IMR-90 (cell line): ENCODE data around the gene CA12.

Experiments used
- BHLHE40 ChIP-seq: fragments of 150-350 bp; IDR thresholded peaks from 2 replicates; pipeline ENCODE4 v1.6.1; 2016; ENCODE audit warnings: mild to moderate bottlenecking, low read depth, low read length
- CEBPB ChIP-seq: IDR thresholded peaks from 2 replicates; pipeline ENCODE4 v1.6.1; 2012; ENCODE audit warnings: low read depth, low read length, improper control_type of control experiment
- CHD1 ChIP-seq: IDR thresholded peaks from 2 replicates; pipeline ENCODE4 v1.6.1; 2012; ENCODE audit warnings: low read depth, low read length, improper control_type of control experiment
- CTCF ChIP-seq: conservative IDR thresholded peaks from 2 replicates; pipeline ENCODE4 v1.5.1; 2012; ENCODE audit warnings: mild to moderate bottlenecking, low read depth, low read length, improper control_type of control experiment
- FOS ChIP-seq: fragments of 150-350 bp; IDR thresholded peaks from 2 replicates; pipeline ENCODE4 v1.6.1; 2016; ENCODE audit warnings: low read depth, low read length
- MAZ ChIP-seq: IDR thresholded peaks from 2 replicates; pipeline ENCODE4 v1.6.1; 2012; ENCODE audit warnings: low read depth, mild to moderate bottlenecking, low read length, improper control_type of control experiment, moderate library complexity, borderline replicate concordance
- MXI1 ChIP-seq: IDR thresholded peaks from 2 replicates; pipeline ENCODE4 v1.6.1; 2012; ENCODE audit warnings: low read depth, mild to moderate bottlenecking, low read length, moderate library complexity, borderline replicate concordance
- NFE2L2 ChIP-seq: fragments of 150-350 bp; IDR thresholded peaks from 2 replicates; pipeline ENCODE4 v1.6.1; 2016; ENCODE audit warnings: low read depth, mild to moderate bottlenecking, low read length
- POLR2A ChIP-seq: IDR thresholded peaks from 2 replicates; pipeline ENCODE4 v1.6.1; 2012; ENCODE audit warnings: mild to moderate bottlenecking, low read depth, low read length
- RAD21 ChIP-seq: IDR thresholded peaks from 2 replicates; pipeline ENCODE4 v1.6.1; 2012; ENCODE audit warnings: low read length, improper control_type of control experiment
- RCOR1 ChIP-seq: IDR thresholded peaks from 2 replicates; pipeline ENCODE4 v1.6.1; 2012; ENCODE audit warnings: mild to moderate bottlenecking, low read length, improper control_type of control experiment; ENCODE audit not compliant: insufficient replicate concordance
- SMC3 ChIP-seq: fragments of 150-350 bp; IDR thresholded peaks from 2 replicates; pipeline ENCODE4 v1.6.1; 2016; ENCODE audit warnings: low read depth, mild to moderate bottlenecking, antibody characterized with exemption, low read length, moderate library complexity
- USF2 ChIP-seq: fragments of 150-350 bp; IDR thresholded peaks from 2 replicates; pipeline ENCODE4 v1.6.1; 2017; ENCODE audit warnings: mild to moderate bottlenecking, antibody characterized with exemption, low read length, low read depth

DNA sequence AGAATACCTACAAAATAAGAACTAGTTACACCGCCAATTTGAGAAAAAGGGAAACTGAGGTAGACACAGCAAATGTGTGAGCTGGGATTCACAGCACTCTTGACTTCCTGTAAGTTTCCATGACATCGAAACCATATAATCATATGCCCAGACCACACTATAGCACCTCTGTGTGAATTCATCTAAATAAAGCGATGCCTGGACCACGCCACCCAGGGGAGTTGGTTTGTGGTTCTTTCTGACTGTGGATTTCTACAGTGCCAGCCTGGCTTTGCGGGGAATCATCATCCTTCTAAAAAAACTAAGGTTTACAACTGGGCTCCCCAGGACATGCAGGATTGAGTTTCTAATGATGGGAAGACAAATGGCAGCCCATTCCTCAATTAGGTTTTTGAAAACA is 23.5 kb upstream of the CA12 start:
- TF ChIP-seq RCOR1 (no peak), CTCF (no peak), POLR2A (no peak), MXI1 (no peak), CEBPB (no peak), RAD21 (no peak), USF2 (no peak), FOS (no peak), NFE2L2 (no peak), MAZ (no peak), CHD1 (no peak), SMC3 (no peak), BHLHE40 (no peak)
